ENCODE data around the gene FRRS1L. TPM values are rescaled to one million over a fixed set of nuclear protein-coding genes. Genes with fewer than 3 reads are reported as not detected.
A peak's percentile ranks its signal among the peaks of the same experiment; 100 is the strongest.

FRRS1L gene
- total and polyA plus RNA-seq, 4 donors, result 0.08 to 0.51 TPM; not detected in 2

DNA sequence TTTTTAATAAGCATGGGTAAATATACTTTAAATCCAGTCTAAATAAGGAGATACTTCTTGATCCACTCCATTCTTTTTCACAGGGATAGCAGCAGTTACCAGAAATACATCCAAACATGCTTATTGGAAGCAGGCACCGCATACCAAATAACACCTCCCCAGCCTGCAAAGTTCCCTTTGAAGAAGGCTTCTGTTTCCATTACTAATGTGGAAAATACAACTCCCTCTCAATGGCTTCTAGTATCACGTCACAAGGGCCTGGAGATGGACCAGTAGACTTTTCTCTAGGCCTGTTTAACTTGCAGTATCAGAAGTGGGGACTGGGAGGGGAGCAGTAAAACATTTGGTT is 68.1 kb downstream of the FRRS1L start:
- Histone ChIP-seq H3K9me3 (ENCODE audit: control insufficient read depth in 4 of 4, low read length in 3 of 4) (no peaks in the 10 kb centered on the region), H3K9ac (ENCODE audit: low read depth in 1 of 2, low read length in 2 of 2) (no peak overlapping the region), H3K36me3 (ENCODE audit: control insufficient read depth in 4 of 4, insufficient read depth in 3 of 4, low read depth in 1 of 4, low read length in 3 of 4) (peaks cover 0 to 12% (median 5%) of the 10 kb centered on the region in 4 donors), H3K4me1 (ENCODE audit: control insufficient read depth in 4 of 4, insufficient read depth in 4 of 4, low read length in 3 of 4) (peaks cover 4 to 20% (median 13%) of the 10 kb centered on the region in 4 donors), H3K27me3 (ENCODE audit: control insufficient read depth in 4 of 4, insufficient read depth in 4 of 4, low read length in 3 of 4) (no peaks in the 10 kb centered on the region), H3K27ac (ENCODE audit: low read depth in 1 of 2, low read length in 2 of 2) (no peak overlapping the region), H3K4me3 (ENCODE audit: low read depth in 1 of 3, low read length in 3 of 3) (no peak overlapping the region)
- WGBS, result 92% methylated on average over 2 of the region's 2 CpGs
- no peak for DNase-seq (ENCODE audit: low spot score)
- no peak for TF ChIP-seq ZBTB33 (IDR thresholded peaks at IDR 0.05)
- TF ChIP-seq, protein P1, sequence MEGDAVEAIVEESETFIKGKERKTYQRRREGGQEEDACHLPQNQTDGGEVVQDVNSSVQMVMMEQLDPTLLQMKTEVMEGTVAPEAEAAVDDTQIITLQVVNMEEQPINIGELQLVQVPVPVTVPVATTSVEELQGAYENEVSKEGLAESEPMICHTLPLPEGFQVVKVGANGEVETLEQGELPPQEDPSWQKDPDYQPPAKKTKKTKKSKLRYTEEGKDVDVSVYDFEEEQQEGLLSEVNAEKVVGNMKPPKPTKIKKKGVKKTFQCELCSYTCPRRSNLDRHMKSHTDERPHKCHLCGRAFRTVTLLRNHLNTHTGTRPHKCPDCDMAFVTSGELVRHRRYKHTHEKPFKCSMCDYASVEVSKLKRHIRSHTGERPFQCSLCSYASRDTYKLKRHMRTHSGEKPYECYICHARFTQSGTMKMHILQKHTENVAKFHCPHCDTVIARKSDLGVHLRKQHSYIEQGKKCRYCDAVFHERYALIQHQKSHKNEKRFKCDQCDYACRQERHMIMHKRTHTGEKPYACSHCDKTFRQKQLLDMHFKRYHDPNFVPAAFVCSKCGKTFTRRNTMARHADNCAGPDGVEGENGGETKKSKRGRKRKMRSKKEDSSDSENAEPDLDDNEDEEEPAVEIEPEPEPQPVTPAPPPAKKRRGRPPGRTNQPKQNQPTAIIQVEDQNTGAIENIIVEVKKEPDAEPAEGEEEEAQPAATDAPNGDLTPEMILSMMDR (IDR thresholded peaks at IDR 0.05; ENCODE audit: low read depth, low read length, missing input control), result no peak
- TF ChIP-seq JUND (IDR thresholded peaks at IDR 0.05), result no peak
- TF ChIP-seq, protein P2, sequence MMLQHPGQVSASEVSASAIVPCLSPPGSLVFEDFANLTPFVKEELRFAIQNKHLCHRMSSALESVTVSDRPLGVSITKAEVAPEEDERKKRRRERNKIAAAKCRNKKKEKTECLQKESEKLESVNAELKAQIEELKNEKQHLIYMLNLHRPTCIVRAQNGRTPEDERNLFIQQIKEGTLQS (IDR thresholded peaks at IDR 0.05), result no peak
- TF ChIP-seq TAF1 (conservative IDR thresholded peaks at IDR 0.05), result no peak

DNA sequence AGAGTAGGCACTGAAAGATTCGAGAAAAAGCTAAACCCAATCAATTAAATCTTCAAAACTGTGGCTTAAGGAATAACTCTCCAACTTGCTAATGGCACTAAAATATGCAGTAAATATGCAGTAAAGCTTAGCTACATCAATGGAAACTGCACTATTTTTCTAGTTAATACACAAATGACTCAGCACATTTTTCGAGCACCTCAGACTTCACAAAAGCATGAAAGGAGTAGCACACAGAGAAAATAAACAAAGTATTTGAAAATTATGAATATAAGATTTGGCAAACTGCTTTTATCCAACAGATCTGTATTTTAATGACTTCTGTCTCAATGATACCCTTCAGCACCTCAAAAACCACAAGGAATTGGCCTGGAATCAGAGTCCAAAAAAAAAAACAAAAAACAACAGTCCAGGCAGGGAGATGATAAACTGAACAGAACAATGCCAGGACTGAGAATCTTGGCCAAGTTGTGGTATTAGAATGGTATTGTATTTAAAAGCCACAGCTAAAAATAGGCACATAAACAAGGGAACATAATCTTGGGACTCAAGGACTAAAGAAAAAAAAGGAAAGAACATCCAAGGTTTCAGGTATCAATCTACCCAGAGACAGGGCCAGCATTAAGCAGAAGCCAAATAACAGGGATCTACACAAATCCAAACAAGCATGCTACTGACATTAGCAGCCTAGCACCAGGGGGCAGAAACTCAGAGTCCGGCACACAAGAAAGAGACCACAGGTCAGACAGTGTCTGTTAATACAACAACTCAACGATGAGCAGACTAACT is 68.7 kb downstream of the FRRS1L start:
- TF ChIP-seq, protein P1 (IDR thresholded peaks at IDR 0.05; ENCODE audit: low read depth, low read length, missing input control), result peak; percentile 24
- TF ChIP-seq YY1 (IDR thresholded peaks at IDR 0.05), result peak; percentile 10
- TF ChIP-seq EGR1 (IDR thresholded peaks at IDR 0.05; ENCODE audit: low read depth in 2 of 2), result no peak
- no peak for TF ChIP-seq GABPA (IDR thresholded peaks at IDR 0.05 in 1 of 2, conservative IDR thresholded peaks at IDR 0.05 in 1 of 2)
- TF ChIP-seq HNF4G (IDR thresholded peaks at IDR 0.05), result no peak
- TF ChIP-seq HNF4A (conservative IDR thresholded peaks at IDR 0.05), result peak; percentile 52 to 78
- TF ChIP-seq RAD21 (IDR thresholded peaks at IDR 0.05), result peak in 1 of 2 donors; percentile 66
- TF ChIP-seq FOXA2 (IDR thresholded peaks at IDR 0.05), result no peak
- DNase-seq (ENCODE audit: low spot score), result no peak
- Histone ChIP-seq H3K9me3 (ENCODE audit: control insufficient read depth in 4 of 4, low read length in 3 of 4) (no peaks in the 10 kb centered on the region), H3K27ac (ENCODE audit: low read depth in 1 of 2, low read length in 2 of 2) (peak overlapping the region in 1 of 2 donors; percentile 32), H3K4me3 (ENCODE audit: low read depth in 1 of 3, low read length in 3 of 3) (no peak overlapping the region), H3K4me1 (ENCODE audit: control insufficient read depth in 4 of 4, insufficient read depth in 4 of 4, low read length in 3 of 4) (peaks cover 4 to 20% (median 13%) of the 10 kb centered on the region in 4 donors), H3K9ac (ENCODE audit: low read depth in 1 of 2, low read length in 2 of 2) (no peak overlapping the region), H3K36me3 (ENCODE audit: control insufficient read depth in 4 of 4, insufficient read depth in 3 of 4, low read depth in 1 of 4, low read length in 3 of 4) (peaks cover 0 to 9% (median 4%) of the 10 kb centered on the region in 4 donors), H3K27me3 (ENCODE audit: control insufficient read depth in 4 of 4, insufficient read depth in 4 of 4, low read length in 3 of 4) (no peaks in the 10 kb centered on the region)
- 44% methylated on average over 4 of the region's 4 CpGs for WGBS

Data from liver (tissue), 9 donors.